SU-DHL-6 (cell line): Measurements from ENCODE around the gene PARP12.

ENCODE experiments used
- H2AFZ ChIP-seq: fragments of 200-600 bp; sonication (generic); 2 replicates; pipeline ENCODE4 v1.6.1; 2014; ENCODE audit warnings: low read depth, mild to moderate bottlenecking, moderate library complexity, mixed read lengths, antibody characterized with exemption, low read length; ENCODE audit not compliant: severe bottlenecking
- H3F3A ChIP-seq: fragments of 200-600 bp; shearing (Covaris generic); 2 replicates; pipeline ENCODE4 v1.6.0; 2016; ENCODE audit warnings: antibody characterized with exemption, mild to moderate bottlenecking; ENCODE audit not compliant: insufficient read depth
- H3K27ac ChIP-seq: fragments of 200-600 bp; sonication (generic); 2 replicates; pipeline ENCODE4 v1.5.1; 2016; ENCODE audit warnings: low read depth, mild to moderate bottlenecking, low read length, moderate library complexity, mixed read lengths
- H3K27me3 ChIP-seq: fragments of 200-600 bp; sonication (generic), shearing (Covaris generic); 2 replicates; pipeline ENCODE4 v1.6.0; 2014; ENCODE audit warnings: mild to moderate bottlenecking, low read length
- H3K36me3 ChIP-seq: fragments of 200-600 bp; sonication (generic); 2 replicates; pipeline ENCODE4 v1.6.1; 2014; ENCODE audit warnings: mild to moderate bottlenecking, low read length, mixed read lengths
- H3K4me2 ChIP-seq: fragments of 300-600, 200-600 bp; shearing (Covaris generic), sonication (generic); 2 replicates; pipeline ENCODE4 v1.6.0; 2014; ENCODE audit warnings: low read length, low read depth, mild to moderate bottlenecking; ENCODE audit not compliant: poor library complexity, severe bottlenecking
- H3K4me3 ChIP-seq: fragments of 200-600 bp; sonication (generic); 2 replicates; pipeline ENCODE4 v1.5.1; 2014; ENCODE audit warnings: antibody characterized with exemption, low read length, mild to moderate bottlenecking, mixed read lengths; ENCODE audit not compliant: insufficient read depth, poor library complexity, severe bottlenecking
- H3K79me2 ChIP-seq: fragments of 200-600 bp; sonication (generic); 2 replicates; pipeline ENCODE4 v1.6.1; 2014; ENCODE audit warnings: mild to moderate bottlenecking, low read length, moderate library complexity; ENCODE audit not compliant: insufficient read depth
- H3K9ac ChIP-seq: fragments of 200-600 bp; sonication (generic); 2 replicates; pipeline ENCODE4 v1.7.0; 2014; ENCODE audit warnings: mild to moderate bottlenecking, low read length
- H3K9me2 ChIP-seq: fragments of 200-600 bp; sonication (generic); replicated peaks from 2 replicates; pipeline ENCODE4 v1.6.1; 2014; ENCODE audit warnings: low read length; ENCODE audit not compliant: insufficient read depth
- H3K9me3 ChIP-seq: fragments of 200-600 bp; sonication (generic); 2 replicates; pipeline ENCODE4 v1.6.1; 2014; ENCODE audit warnings: low read length, mixed read lengths; ENCODE audit not compliant: insufficient read depth
- H4K20me1 ChIP-seq: fragments of 200-600 bp; sonication (generic); 2 replicates; pipeline ENCODE4 v1.6.1; 2014; ENCODE audit warnings: low read depth, mild to moderate bottlenecking, antibody characterized with exemption, low read length, moderate library complexity, mixed read lengths
- EZH2phosphoT487 ChIP-seq: fragments of 200-600 bp; sonication (generic), shearing (Covaris generic); conservative IDR thresholded peaks from 2 replicates; pipeline ENCODE4 v1.6.1; 2018; ENCODE audit warnings: mild to moderate bottlenecking, antibody characterized with exemption, low read length, moderate library complexity, mixed read lengths
- TF ChIP-seq, protein P1 (sequence below): fragments of 200-600 bp; sonication (generic); IDR thresholded peaks from one replicate; pipeline ENCODE4 v1.5.1; 2017; ENCODE audit warnings: antibody characterized with exemption, mild to moderate bottlenecking, low read length, moderate library complexity; ENCODE audit not compliant: insufficient read depth, poor library complexity, severe bottlenecking

PARP12 gene

GRCh38 chr7:140058517-140058916 lies 4.2 kb downstream of the PARP12 start:
- H2AFZ ChIP-seq, result no peak overlapping the region
- no peaks in the 10 kb centered on the region for H3K9me2 ChIP-seq
- H4K20me1 ChIP-seq, result no peaks in the 10 kb centered on the region
- H3K27me3 ChIP-seq, result no peaks in the 10 kb centered on the region
- no peaks in the 10 kb centered on the region for H3F3A ChIP-seq
- H3K4me3 ChIP-seq, result no peak overlapping the region
- H3K27ac ChIP-seq, result no peak overlapping the region
- no peaks in the 10 kb centered on the region for H3K79me2 ChIP-seq
- H3K9me3 ChIP-seq, result no peaks in the 10 kb centered on the region
- H3K36me3 ChIP-seq, result no peaks in the 10 kb centered on the region
- no peak overlapping the region for H3K4me2 ChIP-seq
- no peak overlapping the region for H3K9ac ChIP-seq
- no peak for TF ChIP-seq EZH2phosphoT487
- TF ChIP-seq, protein P1, sequence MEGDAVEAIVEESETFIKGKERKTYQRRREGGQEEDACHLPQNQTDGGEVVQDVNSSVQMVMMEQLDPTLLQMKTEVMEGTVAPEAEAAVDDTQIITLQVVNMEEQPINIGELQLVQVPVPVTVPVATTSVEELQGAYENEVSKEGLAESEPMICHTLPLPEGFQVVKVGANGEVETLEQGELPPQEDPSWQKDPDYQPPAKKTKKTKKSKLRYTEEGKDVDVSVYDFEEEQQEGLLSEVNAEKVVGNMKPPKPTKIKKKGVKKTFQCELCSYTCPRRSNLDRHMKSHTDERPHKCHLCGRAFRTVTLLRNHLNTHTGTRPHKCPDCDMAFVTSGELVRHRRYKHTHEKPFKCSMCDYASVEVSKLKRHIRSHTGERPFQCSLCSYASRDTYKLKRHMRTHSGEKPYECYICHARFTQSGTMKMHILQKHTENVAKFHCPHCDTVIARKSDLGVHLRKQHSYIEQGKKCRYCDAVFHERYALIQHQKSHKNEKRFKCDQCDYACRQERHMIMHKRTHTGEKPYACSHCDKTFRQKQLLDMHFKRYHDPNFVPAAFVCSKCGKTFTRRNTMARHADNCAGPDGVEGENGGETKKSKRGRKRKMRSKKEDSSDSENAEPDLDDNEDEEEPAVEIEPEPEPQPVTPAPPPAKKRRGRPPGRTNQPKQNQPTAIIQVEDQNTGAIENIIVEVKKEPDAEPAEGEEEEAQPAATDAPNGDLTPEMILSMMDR, result no peak

GRCh38 chr7:140057143-140057535 lies 5.6 kb downstream of the PARP12 start:
- Histone ChIP-seq H3F3A (no peaks in the 10 kb centered on the region), H3K79me2 (no peaks in the 10 kb centered on the region), H2AFZ (no peak overlapping the region), H3K27me3 (no peaks in the 10 kb centered on the region), H3K27ac (no peak overlapping the region), H3K9me2 (no peaks in the 10 kb centered on the region), H3K9ac (no peak overlapping the region), H3K4me3 (no peak overlapping the region), H3K4me2 (no peak overlapping the region), H4K20me1 (no peaks in the 10 kb centered on the region), H3K36me3 (no peaks in the 10 kb centered on the region), H3K9me3 (no peaks in the 10 kb centered on the region)
- no peak for TF ChIP-seq EZH2phosphoT487
- TF ChIP-seq, protein P1, result no peak

- no peak overlapping the region for H3K4me2 ChIP-seq
- H3K27ac ChIP-seq, result no peak overlapping the region
These were observed 6.2 kb downstream of the PARP12 start for GRCh38 chr7:140056431-140057142.

More at GRCh38 chr7:140056431-140057142, 6.2 kb downstream of the PARP12 start:
- no peaks in the 10 kb centered on the region for H4K20me1 ChIP-seq
- no peaks in the 10 kb centered on the region for H3K9me3 ChIP-seq
- no peak overlapping the region for H3K4me3 ChIP-seq
- no peak overlapping the region for H3K9ac ChIP-seq
- no peaks in the 10 kb centered on the region for H3F3A ChIP-seq
- no peak overlapping the region for H2AFZ ChIP-seq
- no peaks in the 10 kb centered on the region for H3K9me2 ChIP-seq
- no peaks in the 10 kb centered on the region for H3K27me3 ChIP-seq
- H3K36me3 ChIP-seq, result no peaks in the 10 kb centered on the region
- TF ChIP-seq, protein P1, result no peak
- TF ChIP-seq EZH2phosphoT487, result no peak
- H3K79me2 ChIP-seq, result no peaks in the 10 kb centered on the region
